IMR-90 (cell line): ENCODE measurements around the gene NLRC3. TPM values are rescaled to one million over a fixed set of nuclear protein-coding genes. Genes with fewer than 3 reads are reported as not detected.
A peak's percentile ranks its signal among the peaks of the same experiment; 100 is the strongest.

Source experiments
- ATAC-seq: fragments of 200-7000 bp; cut with Tn5 transposase; 2 replicates; pipeline ENCODE4 v1.9.1; 2020; ENCODE audit warnings: low read depth, mild to moderate bottlenecking, moderate library complexity
- BruUV-seq: library from RNA; stranded (reverse); fragments of 400-500 nt; replicated peaks from 2 replicates; lab custom pipeline; 2021; lab: Mats Ljungman, UMichigan
- CTCF ChIA-PET: fragments of 300-600 bp; formaldehyde crosslinking; extraction: SDS; loops from one replicate; lab custom pipeline; 2021; ENCODE audit warnings: antibody characterized with exemption; lab: Yijun Ruan, JAX
- POLR2A ChIA-PET: fragments of 300-600 bp; sonication (Branson Sonifier 250); formaldehyde crosslinking; loops from one replicate; lab custom pipeline; 2022; ENCODE audit warnings: antibody characterized with exemption; ENCODE audit not compliant: unreplicated experiment; lab: Charles Lee
- DNase-seq: peaks from one replicate; pipeline ENCODE4 v3.0.0; 2013
- H2AFZ ChIP-seq: replicated peaks from 2 replicates; pipeline ENCODE3; 2013; ENCODE audit warnings: low read length, mild to moderate bottlenecking; ENCODE audit not compliant: poor library complexity
- H2AK5ac ChIP-seq: 2 replicates; pipeline ENCODE4 v1.6.1; 2013; ENCODE audit warnings: low read depth, low read length, inconsistent platforms
- H2AK9ac ChIP-seq: replicated peaks from 2 replicates; pipeline ENCODE3; 2013; ENCODE audit warnings: mild to moderate bottlenecking, low read depth, low read length, moderate library complexity; ENCODE audit not compliant: poor library complexity
- H2BK120ac ChIP-seq: 2 replicates; pipeline ENCODE4 v1.6.1; 2013; ENCODE audit warnings: low read depth, low read length, inconsistent platforms
- H2BK15ac ChIP-seq: 3 replicates; pipeline ENCODE4 v1.6.1; 2013; ENCODE audit warnings: low read depth, low read length, inconsistent platforms
- H2BK20ac ChIP-seq: 2 replicates; pipeline ENCODE4 v1.6.1; 2013; ENCODE audit warnings: low read depth, mild to moderate bottlenecking, inconsistent platforms, low read length, moderate library complexity
- H2BK5ac ChIP-seq: 2 replicates; pipeline ENCODE4 v1.6.1; 2013; ENCODE audit warnings: mild to moderate bottlenecking, low read depth, low read length, inconsistent platforms; ENCODE audit not compliant: poor library complexity, severe bottlenecking
- H3K14ac ChIP-seq: replicated peaks from 2 replicates; pipeline ENCODE4 v1.6.1; 2013; ENCODE audit warnings: low read depth, low read length, inconsistent platforms
- H3K18ac ChIP-seq: 2 replicates; pipeline ENCODE4 v1.6.1; 2013; ENCODE audit warnings: low read depth, low read length, control low read depth
- H3K23ac ChIP-seq: 2 replicates; pipeline ENCODE4 v1.6.1; 2013; ENCODE audit warnings: low read depth, low read length, inconsistent platforms
- H3K27ac ChIP-seq: 2 replicates; pipeline ENCODE4 v1.5.1; 2013; ENCODE audit warnings: mild to moderate bottlenecking, control low read depth, low read length; ENCODE audit not compliant: insufficient read depth
- H3K27me3 ChIP-seq: 2 replicates; pipeline ENCODE4 v1.6.1; 2013; ENCODE audit warnings: low read length; ENCODE audit not compliant: control insufficient read depth, insufficient read depth
- H3K36me3 ChIP-seq: 2 replicates; pipeline ENCODE4 v1.6.1; 2013; ENCODE audit warnings: low read length, mixed read lengths; ENCODE audit not compliant: control insufficient read depth, insufficient read depth
- H3K4ac ChIP-seq: 2 replicates; pipeline ENCODE4 v1.6.1; 2013; ENCODE audit warnings: low read depth, low read length, inconsistent platforms
- H3K4me1 ChIP-seq: 2 replicates; pipeline ENCODE4 v1.6.1; 2013; ENCODE audit warnings: low read length, mixed read lengths; ENCODE audit not compliant: control insufficient read depth, insufficient read depth
- H3K4me2 ChIP-seq: 2 replicates; pipeline ENCODE4 v1.6.1; 2013; ENCODE audit warnings: low read depth, mild to moderate bottlenecking, control low read depth, low read length, moderate library complexity
- H3K4me3 ChIP-seq: 2 replicates; pipeline ENCODE4 v1.5.1; 2013; ENCODE audit warnings: low read depth, mild to moderate bottlenecking, control low read depth, low read length, moderate library complexity; ENCODE audit not compliant: insufficient read depth
- H3K56ac ChIP-seq: 2 replicates; pipeline ENCODE4 v1.6.1; 2013; ENCODE audit warnings: low read length, inconsistent platforms; ENCODE audit not compliant: insufficient read depth; ENCODE audit errors: extremely low read depth
- H3K79me1 ChIP-seq, 2 experiments: 2 replicates each; pipeline ENCODE4 v1.6.1; 2013; ENCODE audit warnings: low read length in 2 of 2, inconsistent platforms in 1 of 2, low read depth in 1 of 2
- H3K9ac ChIP-seq: 2 replicates; pipeline ENCODE4 v1.6.1; 2013; ENCODE audit warnings: low read depth, low read length, control low read depth
- H3K9me1 ChIP-seq: 2 replicates; pipeline ENCODE4 v1.6.1; 2013; ENCODE audit warnings: low read length, inconsistent platforms; ENCODE audit not compliant: insufficient read depth
- H3K9me3 ChIP-seq: 2 replicates; pipeline ENCODE4 v1.6.1; 2013; ENCODE audit warnings: low read length; ENCODE audit not compliant: control insufficient read depth, insufficient read depth
- H4K20me1 ChIP-seq: 2 replicates; pipeline ENCODE4 v1.6.1; 2013; ENCODE audit warnings: low read length, inconsistent platforms; ENCODE audit not compliant: insufficient read depth
- H4K5ac ChIP-seq: 2 replicates; pipeline ENCODE4 v1.6.1; 2013; ENCODE audit warnings: mild to moderate bottlenecking, low read depth, low read length, control low read depth
- H4K8ac ChIP-seq, 2 experiments: 2 replicates each; pipeline ENCODE4 v1.6.1; 2013; ENCODE audit warnings: low read depth in 2 of 2, low read length in 2 of 2, control low read depth in 1 of 2, inconsistent platforms in 1 of 2
- H4K91ac ChIP-seq: 2 replicates; pipeline ENCODE4 v1.6.1; 2013; ENCODE audit warnings: low read depth, low read length, inconsistent platforms; ENCODE audit not compliant: insufficient read depth
- BHLHE40 ChIP-seq: fragments of 150-350 bp; IDR thresholded peaks from 2 replicates; pipeline ENCODE4 v1.6.1; 2016; ENCODE audit warnings: mild to moderate bottlenecking, low read depth, low read length
- CEBPB ChIP-seq: IDR thresholded peaks from 2 replicates; pipeline ENCODE4 v1.6.1; 2012; ENCODE audit warnings: low read depth, low read length, improper control_type of control experiment
- CHD1 ChIP-seq: IDR thresholded peaks from 2 replicates; pipeline ENCODE4 v1.6.1; 2012; ENCODE audit warnings: low read depth, low read length, improper control_type of control experiment
- CTCF ChIP-seq: conservative IDR thresholded peaks from 2 replicates; pipeline ENCODE4 v1.5.1; 2012; ENCODE audit warnings: mild to moderate bottlenecking, low read depth, low read length, improper control_type of control experiment
- FOS ChIP-seq: fragments of 150-350 bp; IDR thresholded peaks from 2 replicates; pipeline ENCODE4 v1.6.1; 2016; ENCODE audit warnings: low read depth, low read length
- MAFK ChIP-seq: IDR thresholded peaks from 2 replicates; pipeline ENCODE4 v1.6.1; 2012; ENCODE audit warnings: low read depth, low read length, improper control_type of control experiment
- NFE2L2 ChIP-seq: fragments of 150-350 bp; IDR thresholded peaks from 2 replicates; pipeline ENCODE4 v1.6.1; 2016; ENCODE audit warnings: low read depth, mild to moderate bottlenecking, low read length
- POLR2A ChIP-seq: IDR thresholded peaks from 2 replicates; pipeline ENCODE4 v1.6.1; 2012; ENCODE audit warnings: mild to moderate bottlenecking, low read depth, low read length
- RAD21 ChIP-seq: IDR thresholded peaks from 2 replicates; pipeline ENCODE4 v1.6.1; 2012; ENCODE audit warnings: low read length, improper control_type of control experiment
- RCOR1 ChIP-seq: IDR thresholded peaks from 2 replicates; pipeline ENCODE4 v1.6.1; 2012; ENCODE audit warnings: mild to moderate bottlenecking, low read length, improper control_type of control experiment; ENCODE audit not compliant: insufficient replicate concordance
- RFX5 ChIP-seq: IDR thresholded peaks from 2 replicates; pipeline ENCODE4 v1.8.0; 2012; ENCODE audit warnings: low read depth, mild to moderate bottlenecking, low read length, moderate library complexity
- SMC3 ChIP-seq: fragments of 150-350 bp; IDR thresholded peaks from 2 replicates; pipeline ENCODE4 v1.6.1; 2016; ENCODE audit warnings: low read depth, mild to moderate bottlenecking, antibody characterized with exemption, low read length, moderate library complexity
- USF2 ChIP-seq: fragments of 150-350 bp; IDR thresholded peaks from 2 replicates; pipeline ENCODE4 v1.6.1; 2017; ENCODE audit warnings: mild to moderate bottlenecking, antibody characterized with exemption, low read length, low read depth
- WGBS, 2 experiments: methylation state at CpG; one replicate each; pipeline versions ENCODE4 v1.1.5 to v1.1.7; 2013; ENCODE audit warnings: missing lambda C conversion rate in 2 of 2; ENCODE audit not compliant: insufficient read length in 1 of 2; ENCODE audit errors: extremely low coverage in 2 of 2; 5-methylcytosine and 5-hydroxymethylcytosine counted together
- dilution Hi-C: fragments of 300-500 bp; cut with HindIII; formaldehyde crosslinking; loops from one replicate; pipeline ENCODE4 v1.14.3; 2018; ENCODE audit warnings: low sequenced_read_pairs; ENCODE audit not compliant: unreplicated experiment
- in situ Hi-C: fragments of 300-500 bp; cut with MboI; formaldehyde crosslinking; loops from 3 replicates; pipeline ENCODE4 v1.14.3; 2019; ENCODE audit warnings: low sequenced_read_pairs, inconsistent platforms, mixed read lengths
- intact Hi-C: fragments of 100-400 bp; cut with micrococcal nuclease; formaldehyde crosslinking; loops from 2 replicates; pipeline ENCODE4 v1.10.0; 2022
- polyA plus RNA-seq, 3 experiments: library from polyadenylated mRNA; depleted of rRNA; stranded (reverse); fragments of >200 nt; gene quantifications; 2 replicates each; pipeline ENCODE4 v1.2.3, GENCODE V29; 2012; ENCODE audit warnings: low replicate concordance in 1 of 3
- total RNA-seq: library from RNA; depleted of rRNA; stranded (reverse); fragments of >200 nt; gene quantifications from 2 replicates; pipeline ENCODE4 v1.2.3, GENCODE V29; 2012
- TF ChIP-seq, protein P1 (sequence below): fragments of 150-350 bp; IDR thresholded peaks from 2 replicates; pipeline ENCODE4 v1.6.1; 2016; ENCODE audit warnings: low read depth, mild to moderate bottlenecking, low read length, moderate library complexity, borderline replicate concordance

Gene NLRC3
- total and polyA plus RNA-seq, 2 of the 4 experiments (the other 2 are of a cell fraction) = not detected

DNA sequence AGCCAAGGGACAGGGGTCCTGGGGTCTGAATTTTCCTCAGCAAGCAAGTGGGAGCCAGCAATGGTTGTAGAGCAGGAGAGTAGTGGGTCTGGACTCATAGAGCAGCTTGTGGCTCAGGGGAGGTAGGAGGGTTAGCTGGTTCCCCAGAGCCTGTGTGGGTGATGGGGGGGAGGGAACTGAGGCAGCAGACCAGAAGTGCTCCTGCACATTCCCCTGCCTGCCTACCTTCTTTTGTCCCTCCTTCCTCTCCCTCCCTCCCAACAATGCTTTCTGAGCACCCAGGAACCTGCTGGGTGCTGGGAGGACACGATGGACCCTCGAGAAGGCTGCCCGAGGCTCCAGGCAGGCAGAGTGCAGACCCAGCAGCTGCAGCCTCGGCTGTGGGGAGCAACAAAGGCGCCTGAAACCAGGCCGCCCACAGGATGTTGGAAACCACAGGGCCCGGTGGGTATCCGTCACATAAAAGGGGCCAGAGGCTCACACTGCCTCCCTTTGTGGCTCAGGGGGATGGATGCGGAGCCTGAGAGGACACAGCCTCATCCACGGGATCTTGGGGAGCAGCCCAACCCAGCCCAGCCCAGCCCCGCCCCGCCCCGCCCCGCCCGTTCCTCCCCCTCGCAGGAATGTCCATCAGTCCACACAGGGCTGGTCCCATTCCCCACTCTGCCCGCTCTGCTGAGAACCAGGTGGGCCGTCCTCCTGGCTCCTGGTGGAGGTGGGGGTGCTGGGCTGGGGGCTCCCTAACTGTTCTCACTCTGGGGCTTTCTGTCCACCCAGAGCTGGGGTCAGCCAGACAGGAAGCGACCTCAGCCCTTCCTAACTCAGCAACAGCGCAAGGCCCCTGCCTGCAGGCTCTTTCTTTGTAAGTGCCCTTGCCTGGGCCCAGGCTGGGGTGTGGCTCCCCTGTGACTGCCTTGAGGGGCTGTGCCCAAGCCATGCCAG is 1.7 kb upstream of the NLRC3 start:
- no peak overlapping the region for H3K27ac ChIP-seq
- peaks cover 9% of the 10 kb centered on the region for H3K36me3 ChIP-seq
- H3K9me1 ChIP-seq = no peaks in the 10 kb centered on the region
- H3K9ac ChIP-seq = no peak overlapping the region
- DNase-seq (no peak), ATAC-seq (no peak)
- no peak overlapping the region for H4K8ac ChIP-seq
- H2BK20ac ChIP-seq = no peak overlapping the region
- H3K23ac ChIP-seq = no peak overlapping the region
- in situ Hi-C loops (no loop called here), dilution Hi-C loops (no loop called here), intact Hi-C loops (no loop called here)
- H2AK9ac ChIP-seq = no peak overlapping the region
- POLR2A ChIA-PET = no interaction called here
- H3K14ac ChIP-seq = no peak overlapping the region
- H3K18ac ChIP-seq = no peak overlapping the region
- no peak overlapping the region for H3K4ac ChIP-seq
- no peak overlapping the region for H3K56ac ChIP-seq
- no peak for TF ChIP-seq NFE2L2
- TF ChIP-seq CTCF = no peak
- TF ChIP-seq CHD1 = no peak
- no peak for TF ChIP-seq CEBPB
- TF ChIP-seq POLR2A = no peak
- no peak for TF ChIP-seq MAFK
- TF ChIP-seq, protein P1, sequence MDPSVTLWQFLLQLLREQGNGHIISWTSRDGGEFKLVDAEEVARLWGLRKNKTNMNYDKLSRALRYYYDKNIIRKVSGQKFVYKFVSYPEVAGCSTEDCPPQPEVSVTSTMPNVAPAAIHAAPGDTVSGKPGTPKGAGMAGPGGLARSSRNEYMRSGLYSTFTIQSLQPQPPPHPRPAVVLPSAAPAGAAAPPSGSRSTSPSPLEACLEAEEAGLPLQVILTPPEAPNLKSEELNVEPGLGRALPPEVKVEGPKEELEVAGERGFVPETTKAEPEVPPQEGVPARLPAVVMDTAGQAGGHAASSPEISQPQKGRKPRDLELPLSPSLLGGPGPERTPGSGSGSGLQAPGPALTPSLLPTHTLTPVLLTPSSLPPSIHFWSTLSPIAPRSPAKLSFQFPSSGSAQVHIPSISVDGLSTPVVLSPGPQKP = no peak
- no peak for TF ChIP-seq SMC3
- no peak for TF ChIP-seq USF2
- TF ChIP-seq RCOR1 = no peak
- no peak for TF ChIP-seq FOS
- TF ChIP-seq RAD21 = no peak
- TF ChIP-seq RFX5 = no peak
- no peak for TF ChIP-seq BHLHE40
- H2BK5ac ChIP-seq = no peak overlapping the region
- no peaks in the 10 kb centered on the region for H3K79me1 ChIP-seq
- H2BK15ac ChIP-seq = no peak overlapping the region
- no peak overlapping the region for H4K91ac ChIP-seq
- CTCF ChIA-PET = no interaction called here
- H2AFZ ChIP-seq = peak overlapping the region; percentile 67
- H4K20me1 ChIP-seq = no peaks in the 10 kb centered on the region
- H3K4me3 ChIP-seq = no peak overlapping the region
- no TSS peak for BruUV-seq
- H3K4me1 ChIP-seq = no peaks in the 10 kb centered on the region; the same call in 1 of the 2 replicates
- no peaks in the 10 kb centered on the region for H3K9me3 ChIP-seq
- H3K27me3 ChIP-seq = no peaks in the 10 kb centered on the region; the same call in 1 of the 2 replicates
- H2AK5ac ChIP-seq = 0 out of 2 replicates have a peak overlapping the region, but pooled peaks have one; percentile 0
- H2BK120ac ChIP-seq = no peak overlapping the region
- WGBS, 2 experiments = 55% methylated on average over 9 of the region's 20 CpGs; no CpG with 5 or more reads in 1 of the 2 experiments
- no peak overlapping the region for H3K4me2 ChIP-seq
- H4K5ac ChIP-seq = no peak overlapping the region
